ENCODE data around the gene RGS7.

Gene RGS7

DNA sequence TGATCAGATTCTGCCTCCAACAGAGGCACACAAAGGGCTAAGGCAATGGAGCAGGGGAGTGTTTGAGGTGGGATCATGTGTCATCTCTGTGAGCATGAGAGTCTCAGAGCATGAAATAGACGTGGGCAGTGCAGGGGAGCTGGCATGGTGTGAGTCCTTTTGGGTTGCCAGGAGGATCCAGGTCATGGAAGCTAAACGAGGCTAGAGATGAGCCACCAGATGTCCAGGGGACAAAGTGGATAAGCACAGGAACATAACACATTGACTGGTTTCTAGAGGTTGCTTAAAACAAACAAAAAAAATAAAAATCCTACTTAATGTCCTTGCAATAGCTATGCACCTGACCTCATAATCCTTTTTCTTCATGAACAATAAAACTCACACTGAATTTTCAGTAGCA lies 490.3 kb downstream of the RGS7 start:
- DNase-seq (ENCODE audit: extremely low read depth in 1 of 2, low read depth in 1 of 2): no peak

DNA sequence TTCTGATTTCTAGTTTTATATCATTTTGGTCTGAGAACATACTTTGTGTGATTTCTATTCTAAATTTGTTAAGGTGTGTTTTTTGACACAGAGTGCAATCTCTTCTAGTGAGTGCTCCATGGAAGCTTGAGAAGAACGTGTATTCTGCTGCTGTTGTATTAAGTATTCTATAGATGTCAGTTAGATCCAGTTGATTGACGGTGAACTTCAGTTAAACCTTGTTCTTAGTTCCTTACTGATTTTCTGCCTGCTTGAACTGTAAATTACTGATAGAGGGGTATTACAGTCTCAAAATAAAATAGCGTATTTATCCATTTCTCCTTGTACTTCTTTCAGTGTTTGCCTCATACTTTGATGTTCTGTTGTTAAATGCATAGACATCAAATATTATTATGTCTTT lies 497.0 kb downstream of the RGS7 start:
- no peak for DNase-seq (ENCODE audit: extremely low read depth in 1 of 2, low read depth in 1 of 2)

DNA sequence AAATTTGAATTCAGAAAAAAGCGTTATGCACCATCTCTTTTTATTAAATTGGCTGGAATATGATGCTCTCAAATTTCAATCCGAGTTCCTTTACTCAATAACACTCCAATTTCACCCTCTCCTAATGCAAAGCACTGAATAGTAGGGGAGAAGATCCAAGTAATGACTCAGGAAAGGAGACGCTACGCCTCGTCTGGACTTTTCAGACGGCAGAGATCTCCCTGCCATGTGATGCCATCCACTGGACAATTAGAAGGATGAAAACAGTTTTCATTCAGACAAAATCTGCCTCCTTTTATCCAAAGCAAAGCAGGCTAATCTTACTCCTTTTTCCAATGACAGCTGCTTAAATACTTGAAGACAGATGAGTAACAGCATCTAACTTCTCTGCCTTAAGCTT lies 502.6 kb downstream of the RGS7 start:
- no peak for DNase-seq (ENCODE audit: extremely low read depth in 1 of 2, low read depth in 1 of 2)

- no peak for DNase-seq (ENCODE audit: extremely low read depth in 1 of 2, low read depth in 1 of 2)
These were observed 509.7 kb downstream of the RGS7 start for GRCh38 chr1:240847325-240847724.

DNA sequence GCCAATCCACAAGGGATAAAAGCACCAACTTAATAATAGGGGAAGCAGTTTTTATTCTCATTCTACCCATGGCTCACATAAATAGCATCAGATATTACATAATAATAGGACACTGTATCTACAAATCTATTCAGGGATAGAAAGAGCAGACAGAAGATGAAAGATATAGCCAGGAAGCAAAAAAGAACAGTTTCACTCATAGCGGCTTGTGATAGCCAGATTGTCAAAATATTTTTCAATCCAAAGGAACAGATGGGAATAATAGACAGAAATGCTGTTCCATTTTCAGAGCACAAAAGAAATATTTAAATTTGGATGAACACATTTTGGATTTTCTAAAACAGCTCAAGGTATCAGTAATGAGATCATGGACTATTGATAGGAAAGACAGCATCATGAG lies 512.5 kb downstream of the RGS7 start:
- DNase-seq (ENCODE audit: extremely low read depth in 1 of 2, low read depth in 1 of 2): no peak

DNA sequence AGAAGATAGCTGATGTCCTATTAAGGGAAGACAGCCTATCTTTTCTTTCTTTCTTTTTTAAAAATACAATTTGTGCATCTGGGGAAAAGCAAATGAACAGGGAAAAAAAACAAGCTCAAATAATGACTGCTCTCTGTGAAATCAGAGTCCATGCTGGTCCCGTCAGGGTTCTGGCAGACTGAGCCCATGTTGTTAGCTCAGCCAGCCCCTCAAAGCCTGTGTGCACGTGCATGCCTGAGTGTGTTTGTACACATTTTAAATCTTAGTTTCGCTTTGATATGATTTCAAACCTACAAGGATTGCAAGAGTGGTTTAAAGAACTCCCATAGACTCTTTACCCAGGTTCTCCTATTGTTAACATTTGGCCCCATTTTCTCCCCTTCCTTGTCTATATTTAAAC lies 513.2 kb downstream of the RGS7 start:
- no peak for DNase-seq (ENCODE audit: extremely low read depth in 1 of 2, low read depth in 1 of 2)

GRCh38 chr1:240836271-240836670 lies 520.7 kb downstream of the RGS7 start:
- DNase-seq (ENCODE audit: extremely low read depth in 1 of 2, low read depth in 1 of 2): no peak

GRCh38 chr1:240835291-240835690 lies 521.7 kb downstream of the RGS7 start:
- no peak for DNase-seq (ENCODE audit: extremely low read depth in 1 of 2, low read depth in 1 of 2)

DNA sequence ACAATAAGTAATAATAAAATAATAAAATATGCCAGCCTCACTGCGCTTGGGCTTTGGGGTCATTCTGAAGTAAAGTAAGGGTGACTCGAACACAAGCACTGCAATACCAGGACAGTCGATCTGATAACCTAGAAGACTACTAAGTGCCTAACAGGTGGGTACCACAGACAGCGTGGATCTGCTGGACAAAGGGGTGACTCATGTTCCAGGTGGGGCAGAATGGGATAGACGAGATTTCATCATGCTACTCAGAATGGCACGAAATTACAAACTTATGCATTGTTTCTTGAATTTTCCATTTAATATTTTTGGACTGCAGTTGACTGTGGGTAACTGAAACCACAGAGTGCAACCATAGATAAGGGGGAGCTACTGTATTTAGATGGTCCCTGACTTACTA lies 523.9 kb downstream of the RGS7 start:
- DNase-seq (ENCODE audit: extremely low read depth in 1 of 2, low read depth in 1 of 2): no peak

- DNase-seq (ENCODE audit: extremely low read depth in 1 of 2, low read depth in 1 of 2): no peak
These were observed 525.1 kb downstream of the RGS7 start for GRCh38 chr1:240831922-240832321.

- no peak for DNase-seq (ENCODE audit: extremely low read depth in 1 of 2, low read depth in 1 of 2)
These were observed 525.8 kb downstream of the RGS7 start for GRCh38 chr1:240831191-240831631.

GRCh38 chr1:240829487-240829886 lies 527.5 kb downstream of the RGS7 start:
- DNase-seq (ENCODE audit: extremely low read depth in 1 of 2, low read depth in 1 of 2): no peak

GRCh38 chr1:240827786-240828185 lies 529.2 kb downstream of the RGS7 start:
- DNase-seq (ENCODE audit: extremely low read depth in 1 of 2, low read depth in 1 of 2): no peak

- no peak for DNase-seq (ENCODE audit: extremely low read depth in 1 of 2, low read depth in 1 of 2)
These were observed 532.8 kb downstream of the RGS7 start for GRCh38 chr1:240824238-240824637.

GRCh38 chr1:240823357-240823756 lies 533.6 kb downstream of the RGS7 start:
- no peak for DNase-seq (ENCODE audit: extremely low read depth in 1 of 2, low read depth in 1 of 2)

- no peak for DNase-seq (ENCODE audit: extremely low read depth in 1 of 2, low read depth in 1 of 2)
These were observed 535.1 kb downstream of the RGS7 start for GRCh38 chr1:240821925-240822324.

DNA sequence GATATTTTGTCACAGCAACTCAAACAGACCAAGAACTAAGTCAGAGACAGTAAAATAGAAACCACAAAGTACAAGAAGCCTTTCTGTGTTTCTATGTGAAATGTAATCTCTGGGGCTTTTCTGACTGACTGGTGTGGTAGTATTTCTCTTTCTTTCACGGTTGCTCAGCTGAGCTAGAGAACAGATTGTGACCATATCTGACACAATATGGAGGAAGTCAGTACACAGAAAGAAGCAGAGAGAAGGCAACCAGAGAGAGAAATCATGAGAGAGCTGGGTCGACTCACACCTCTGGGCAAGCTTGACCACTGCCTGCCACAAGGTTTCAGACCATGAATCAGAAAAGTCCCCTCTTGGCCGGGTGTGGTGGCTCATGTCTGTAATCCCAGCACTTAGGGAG lies 536.2 kb downstream of the RGS7 start:
- no peak for DNase-seq (ENCODE audit: extremely low read depth in 1 of 2, low read depth in 1 of 2)

DNA sequence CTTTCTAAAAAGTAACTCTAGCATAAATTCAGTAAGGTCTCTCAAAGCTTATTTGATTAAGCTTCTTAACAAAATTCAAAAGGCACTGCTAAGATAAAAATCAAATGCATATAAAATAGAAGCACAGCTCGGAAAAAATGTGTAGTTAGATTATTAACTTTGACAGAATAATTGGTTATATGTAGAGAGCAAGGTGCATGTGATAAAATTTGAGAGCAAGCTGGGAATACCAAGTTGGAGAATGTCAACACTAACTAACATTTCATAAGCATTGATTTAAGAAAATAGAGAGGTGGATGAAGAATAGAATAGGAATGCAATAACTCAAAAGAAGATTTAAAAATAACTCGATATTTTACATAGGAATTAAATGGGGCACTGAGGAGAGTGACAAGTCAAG lies 540.5 kb downstream of the RGS7 start:
- no peak for DNase-seq (ENCODE audit: extremely low read depth in 1 of 2, low read depth in 1 of 2)

DNA sequence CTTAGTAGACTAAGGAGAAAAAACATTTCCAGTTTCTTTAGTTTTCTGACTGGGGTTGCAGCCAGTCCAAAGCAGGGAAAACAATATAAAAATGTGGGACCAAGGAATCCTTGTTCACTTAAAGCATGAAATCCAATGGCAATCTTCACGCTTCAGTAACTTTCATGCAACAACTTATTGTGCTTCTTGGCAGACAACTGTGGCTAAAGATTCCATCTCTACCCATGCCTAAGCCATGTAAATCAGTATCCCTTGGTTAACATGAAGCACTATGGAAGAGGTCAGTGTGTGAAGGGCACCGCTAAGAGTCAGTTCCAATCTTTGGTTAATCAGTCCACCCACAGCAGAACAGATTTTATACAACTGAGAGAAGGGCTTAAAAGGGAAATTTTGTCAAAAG lies 543.3 kb downstream of the RGS7 start:
- DNase-seq (ENCODE audit: extremely low read depth in 1 of 2, low read depth in 1 of 2): no peak

- DNase-seq (ENCODE audit: extremely low read depth in 1 of 2, low read depth in 1 of 2): no peak
These were observed 545.7 kb downstream of the RGS7 start for GRCh38 chr1:240811256-240811655.

GRCh38 chr1:240808381-240808780 lies 548.6 kb downstream of the RGS7 start:
- DNase-seq (ENCODE audit: extremely low read depth in 1 of 2, low read depth in 1 of 2): no peak

DNA sequence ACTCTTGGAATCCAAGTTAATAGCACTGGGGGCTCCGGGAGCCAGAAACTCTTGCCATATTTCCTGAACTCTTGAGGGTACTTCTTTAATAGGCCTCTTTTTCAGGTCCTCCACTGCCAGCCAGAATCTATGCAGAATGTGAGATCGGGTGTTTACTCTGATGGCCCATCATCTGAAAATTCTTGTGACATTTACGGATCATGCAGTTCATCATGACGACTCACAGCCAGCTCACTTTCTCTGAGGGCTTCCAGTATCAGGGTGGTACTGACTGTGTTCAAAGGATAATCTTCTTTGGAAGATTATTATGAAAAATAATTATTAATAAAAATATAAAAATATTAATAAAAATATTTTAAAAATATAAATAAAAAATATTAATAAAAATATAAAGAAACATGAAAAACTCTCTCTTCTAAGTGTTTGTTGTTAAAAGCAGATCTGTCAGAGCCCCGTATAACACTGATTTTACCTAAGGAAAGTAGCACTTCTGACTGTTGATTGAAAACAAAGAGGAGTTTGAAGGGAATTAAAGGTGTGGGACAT lies 550.7 kb downstream of the RGS7 start:
- DNase-seq (ENCODE audit: extremely low read depth in 1 of 2, low read depth in 1 of 2): no peak

DNA sequence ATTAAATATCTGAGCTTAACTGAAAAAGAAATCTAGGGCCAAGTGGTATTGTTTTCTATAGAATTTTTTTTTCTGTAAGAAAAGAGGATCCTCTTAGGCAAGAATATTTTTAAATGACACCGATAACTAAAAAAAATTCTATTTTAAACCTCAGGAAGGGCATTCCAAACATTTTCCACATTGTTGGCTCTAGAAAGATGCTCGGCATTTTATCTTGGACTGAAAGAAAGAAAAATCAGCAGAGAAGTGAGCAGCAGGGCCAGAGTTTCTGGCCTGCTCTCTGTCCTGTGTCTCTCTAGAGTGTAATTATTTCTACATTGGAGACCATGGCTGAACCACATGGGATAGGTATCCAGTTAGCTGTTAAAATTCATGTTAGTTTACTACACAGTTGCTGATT lies 552.5 kb downstream of the RGS7 start:
- DNase-seq (ENCODE audit: extremely low read depth in 1 of 2, low read depth in 1 of 2): no peak

DNA sequence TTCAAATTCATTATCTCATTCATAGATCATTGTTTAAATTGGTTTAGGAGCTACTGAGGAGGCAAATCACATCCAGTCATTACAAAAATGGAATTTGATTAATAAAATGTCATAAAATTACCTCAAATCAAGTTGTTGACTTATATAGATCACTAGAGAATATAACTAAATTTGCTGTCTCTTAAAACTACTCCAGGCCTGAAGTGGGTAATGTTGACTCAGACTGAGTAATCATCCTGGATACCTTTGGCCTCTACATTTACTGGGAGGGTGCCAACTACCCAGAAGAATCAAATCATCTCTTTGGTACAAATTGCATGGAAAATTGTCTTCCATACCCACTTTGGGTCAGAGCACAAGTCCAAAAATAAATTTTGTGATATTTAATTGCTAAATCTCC lies 553.9 kb downstream of the RGS7 start:
- DNase-seq (ENCODE audit: extremely low read depth in 1 of 2, low read depth in 1 of 2): no peak
